Measurements from ENCODE around the gene FNDC3A.

GRCh38 chr13:49240017-49240416, 264.3 kb downstream of the FNDC3A start:
- TF ChIP-seq, protein P1, sequence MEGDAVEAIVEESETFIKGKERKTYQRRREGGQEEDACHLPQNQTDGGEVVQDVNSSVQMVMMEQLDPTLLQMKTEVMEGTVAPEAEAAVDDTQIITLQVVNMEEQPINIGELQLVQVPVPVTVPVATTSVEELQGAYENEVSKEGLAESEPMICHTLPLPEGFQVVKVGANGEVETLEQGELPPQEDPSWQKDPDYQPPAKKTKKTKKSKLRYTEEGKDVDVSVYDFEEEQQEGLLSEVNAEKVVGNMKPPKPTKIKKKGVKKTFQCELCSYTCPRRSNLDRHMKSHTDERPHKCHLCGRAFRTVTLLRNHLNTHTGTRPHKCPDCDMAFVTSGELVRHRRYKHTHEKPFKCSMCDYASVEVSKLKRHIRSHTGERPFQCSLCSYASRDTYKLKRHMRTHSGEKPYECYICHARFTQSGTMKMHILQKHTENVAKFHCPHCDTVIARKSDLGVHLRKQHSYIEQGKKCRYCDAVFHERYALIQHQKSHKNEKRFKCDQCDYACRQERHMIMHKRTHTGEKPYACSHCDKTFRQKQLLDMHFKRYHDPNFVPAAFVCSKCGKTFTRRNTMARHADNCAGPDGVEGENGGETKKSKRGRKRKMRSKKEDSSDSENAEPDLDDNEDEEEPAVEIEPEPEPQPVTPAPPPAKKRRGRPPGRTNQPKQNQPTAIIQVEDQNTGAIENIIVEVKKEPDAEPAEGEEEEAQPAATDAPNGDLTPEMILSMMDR (IDR thresholded peaks at IDR 0.05), result peak in 9 of 12 donors; percentile 5 to 46 (median 25)
- no peak for TF ChIP-seq POLR2A (IDR thresholded peaks at IDR 0.05)

All from heart left ventricle (tissue), 13 donors.